GM19438 (cell line): ENCODE measurements around the gene CHD2.
"Not testable (repeated sequence)": the region's sequence is repeated elsewhere in the genome, so short reads cannot be mapped to it uniquely, and the experiment has no call there.

Experiments
- ATAC-seq: cut with Tn5 transposase; IDR thresholded peaks from one replicate; pipeline ENCODE4 v1.9.1; 2021; ENCODE audit warnings: low read depth; ENCODE audit not compliant: unreplicated experiment

CHD2 gene

DNA sequence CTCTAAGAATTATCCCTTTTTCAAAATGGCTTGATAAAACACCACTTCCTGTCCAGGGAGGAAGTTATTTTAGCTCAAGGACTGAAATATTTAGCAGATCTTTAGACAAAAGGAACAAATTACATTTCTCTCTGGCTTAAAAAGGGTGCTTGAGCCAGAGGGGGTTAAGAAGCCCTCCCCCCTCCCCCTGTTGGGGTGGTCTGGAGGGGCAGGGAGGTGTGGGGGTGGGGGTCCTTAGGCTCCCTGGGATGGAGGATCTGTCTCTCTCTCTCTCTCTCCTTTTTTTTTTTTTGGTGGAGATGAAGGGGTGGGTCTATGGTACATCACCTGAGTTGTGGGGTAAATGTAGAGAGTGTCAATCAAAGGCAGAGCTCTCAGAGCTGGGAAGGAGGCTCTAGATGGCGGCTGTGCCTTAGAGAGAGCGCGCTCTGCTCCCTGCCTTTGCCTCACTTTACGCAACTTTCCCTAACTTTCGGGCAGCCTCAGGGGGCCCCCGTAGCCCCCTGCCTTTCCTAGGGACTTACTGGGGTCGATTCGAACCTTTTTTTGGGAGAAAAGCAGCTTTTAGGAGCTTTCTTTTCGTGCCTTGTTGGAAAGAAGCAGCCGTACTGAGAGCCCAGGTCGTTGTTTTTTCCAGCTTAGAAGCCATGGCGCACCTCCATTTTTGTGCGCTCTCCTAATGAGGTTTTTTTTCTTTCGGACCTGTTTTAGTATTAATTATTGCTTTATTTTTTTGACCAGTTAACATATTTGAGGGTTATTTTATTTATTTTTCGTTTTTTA, at the start of gene CHD2:
TSS of gene CHD2 (plus strand) at position 377 of the 783 bp plus-strand sequence. CDS start 914 bp downstream, outside the sequence.
- ATAC-seq = peak; percentile 64

DNA sequence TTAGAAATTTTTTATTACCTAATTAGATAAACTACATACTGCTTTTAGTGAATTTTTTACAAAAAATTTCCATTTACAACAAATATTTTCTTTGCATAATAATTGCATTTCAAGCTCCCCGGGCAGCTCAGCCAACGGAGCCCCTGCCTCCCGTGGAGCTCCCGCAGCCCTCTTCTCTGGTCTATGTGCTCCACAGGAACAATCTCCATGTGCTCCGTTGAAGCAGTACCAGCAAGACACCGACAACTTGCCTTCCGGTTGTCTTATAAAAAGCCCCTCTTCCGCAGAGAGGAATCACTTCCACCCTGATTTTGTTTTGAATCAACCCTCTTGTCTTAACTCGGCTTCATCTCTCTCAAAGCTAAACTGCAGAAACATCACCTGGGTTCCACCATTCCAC, 46.9 kb upstream of the CHD2 start:
- no peak for ATAC-seq

DNA sequence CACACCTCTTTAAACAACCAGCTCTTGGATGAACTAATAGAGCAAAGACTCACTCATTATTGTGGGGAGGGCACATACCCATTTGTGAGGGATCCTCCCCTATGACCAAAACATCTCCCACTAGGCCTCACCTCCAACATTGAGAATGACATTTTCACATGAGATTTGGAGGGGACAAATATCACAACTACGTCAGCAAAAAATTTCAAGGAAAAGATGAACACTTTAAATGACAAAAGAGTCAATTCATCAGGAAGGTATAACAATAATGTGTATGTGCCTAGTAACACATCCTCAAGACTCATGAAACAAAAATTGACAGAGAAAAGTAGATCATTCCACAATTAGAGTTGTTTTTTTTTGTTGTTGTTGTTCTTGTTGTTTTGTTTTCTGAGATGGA, 38.4 kb upstream of the CHD2 start:
- ATAC-seq = no peak

DNA sequence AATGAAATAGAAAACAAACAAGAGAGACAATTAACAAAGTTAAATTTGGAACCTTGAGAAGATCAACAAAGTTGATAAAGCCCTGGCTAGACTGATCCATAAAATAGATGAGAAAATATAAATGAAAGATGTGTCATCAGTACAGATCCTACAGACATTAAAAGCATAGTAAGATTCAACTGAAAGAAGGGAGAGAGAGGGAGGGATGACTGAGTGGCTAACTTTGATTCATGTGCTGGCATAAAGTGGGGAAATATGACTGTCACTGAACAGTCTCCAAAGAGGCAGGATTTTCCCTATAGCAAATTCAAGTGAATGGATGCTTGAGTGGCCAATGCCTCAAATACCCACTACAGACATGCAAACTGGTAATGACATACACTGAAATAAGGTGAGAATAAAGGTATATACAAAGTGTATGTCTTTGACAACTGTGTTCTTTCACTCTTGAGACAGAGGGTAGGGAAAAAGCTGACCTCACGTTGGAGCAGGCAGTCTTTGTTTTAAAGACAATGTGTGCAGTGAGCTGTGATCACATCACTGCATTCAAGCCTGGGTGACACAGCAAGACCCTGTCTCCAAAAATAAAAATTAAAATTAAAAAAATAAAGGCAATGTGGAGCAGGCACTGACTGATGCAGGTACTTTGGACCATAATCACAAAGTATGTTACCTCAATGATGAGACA, 35.9 kb upstream of the CHD2 start:
- no peak for ATAC-seq

DNA sequence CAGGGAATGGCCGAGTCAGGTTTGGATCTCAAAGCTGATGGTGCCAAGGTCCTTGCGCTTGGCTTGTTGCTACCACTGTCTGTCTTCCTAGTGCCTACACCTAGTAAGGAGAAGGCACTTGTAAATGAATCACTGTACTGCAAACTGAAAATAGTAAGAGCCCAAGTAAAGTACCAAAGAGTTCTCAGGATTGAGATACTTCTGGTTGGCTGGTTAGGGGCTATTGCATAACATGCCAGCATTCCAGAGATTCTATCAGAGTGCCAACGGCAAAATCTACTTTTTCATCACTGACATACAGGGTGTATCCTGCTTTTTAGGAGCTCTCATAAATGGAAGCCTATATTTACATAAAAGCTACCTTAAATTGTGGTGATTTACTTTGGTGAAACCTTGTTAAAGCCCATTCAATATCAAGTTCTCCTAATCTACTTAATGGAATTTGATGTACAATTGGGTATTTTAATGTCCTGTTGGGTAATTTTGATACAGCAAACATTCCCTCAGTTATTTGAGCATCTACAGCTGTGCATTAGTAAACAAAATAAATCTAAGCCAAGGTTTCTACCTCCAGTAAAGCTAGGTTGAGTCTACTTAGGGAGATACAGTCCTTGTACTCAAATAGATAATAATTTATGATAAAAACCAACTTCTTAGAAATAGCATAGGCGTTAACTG, 30.7 kb upstream of the CHD2 start:
- ATAC-seq = no peak

DNA sequence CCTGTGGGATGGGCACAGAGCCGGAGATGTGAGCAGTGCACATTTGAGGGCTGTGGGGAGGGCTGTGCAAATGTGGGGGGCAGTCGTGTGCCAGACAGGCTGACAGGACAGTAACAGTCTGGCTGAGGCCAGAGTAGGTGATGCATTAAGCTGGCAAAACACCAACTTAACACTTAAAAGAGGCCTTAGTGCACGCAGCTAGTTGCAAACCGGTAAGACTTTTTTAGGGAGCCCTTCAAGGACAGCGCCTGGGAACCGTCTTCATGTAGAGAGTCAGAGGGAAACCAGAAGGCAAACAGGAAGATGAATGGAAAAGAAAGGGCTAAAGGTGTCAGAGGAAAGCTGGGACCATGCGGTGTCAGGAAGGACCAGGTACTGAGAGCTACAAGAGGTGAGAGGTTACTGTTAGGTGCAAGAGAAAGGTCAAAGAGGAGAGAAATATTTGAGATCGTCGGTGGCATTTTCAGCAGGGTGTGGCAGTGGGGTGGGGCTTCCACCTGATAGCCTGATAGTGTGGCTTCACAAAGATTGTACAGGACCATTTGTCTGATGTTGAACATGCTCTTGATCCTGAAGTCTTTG, 30.0 kb upstream of the CHD2 start:
- ATAC-seq = no peak

DNA sequence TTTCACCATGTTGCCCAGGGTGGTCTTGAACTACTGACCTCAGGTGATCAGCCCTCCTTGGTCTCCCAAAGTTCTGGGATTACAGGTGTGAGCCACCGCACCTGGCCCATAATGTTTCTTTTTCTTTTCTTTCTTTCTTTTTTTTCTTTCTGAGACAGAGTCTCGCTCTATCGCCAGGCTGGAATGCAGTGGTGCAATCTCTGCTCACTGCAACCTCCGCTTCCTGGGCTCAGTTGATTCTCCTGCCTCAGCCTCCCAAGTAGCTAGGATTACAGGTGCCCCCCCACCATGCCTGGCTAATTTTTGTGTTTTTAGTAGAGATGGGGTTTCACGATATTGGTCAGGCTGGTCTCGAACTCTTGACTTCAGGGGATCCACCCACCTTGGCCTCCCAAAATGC, 27.2 kb upstream of the CHD2 start:
- ATAC-seq = not testable (repeated sequence)

DNA sequence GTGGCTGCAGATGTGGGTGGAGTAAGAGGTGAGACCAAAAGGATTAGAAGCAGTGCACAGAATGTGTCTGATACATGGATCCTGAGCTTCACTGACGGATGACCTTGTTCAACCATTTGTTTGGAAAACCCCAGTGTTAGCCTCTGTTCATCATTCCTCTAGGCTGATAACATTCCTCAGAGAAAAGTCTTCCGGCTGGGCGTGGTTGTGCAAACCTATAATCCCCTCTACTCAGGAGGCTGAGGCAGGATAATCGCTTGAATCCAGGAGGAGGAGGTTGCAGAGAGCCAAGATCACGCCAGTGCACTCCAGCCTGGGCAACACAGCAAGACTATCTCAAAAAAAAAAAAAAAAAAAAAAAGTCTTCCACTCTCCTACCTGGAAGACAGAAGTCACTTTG, 23.1 kb upstream of the CHD2 start:
- no peak for ATAC-seq

DNA sequence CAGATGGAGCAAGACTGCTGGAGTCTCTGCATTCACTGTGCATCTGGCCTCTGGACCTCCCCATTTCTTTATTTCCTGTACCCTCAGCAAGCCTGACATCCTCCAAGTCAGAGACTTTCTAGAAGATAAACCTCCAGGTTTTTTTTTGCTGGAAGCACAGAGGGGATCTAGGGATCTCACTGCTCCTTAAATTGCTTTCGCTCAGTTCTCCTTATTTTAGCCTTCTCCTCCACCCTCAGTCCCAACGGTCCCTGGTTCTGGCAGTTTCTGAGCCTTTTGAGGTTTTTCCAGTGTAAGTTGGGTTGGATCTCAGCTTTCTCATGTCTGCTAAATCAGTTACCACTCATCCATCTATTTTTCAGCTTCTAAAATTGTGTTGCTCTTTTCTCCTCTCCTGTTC, 22.7 kb upstream of the CHD2 start:
- ATAC-seq = no peak

DNA sequence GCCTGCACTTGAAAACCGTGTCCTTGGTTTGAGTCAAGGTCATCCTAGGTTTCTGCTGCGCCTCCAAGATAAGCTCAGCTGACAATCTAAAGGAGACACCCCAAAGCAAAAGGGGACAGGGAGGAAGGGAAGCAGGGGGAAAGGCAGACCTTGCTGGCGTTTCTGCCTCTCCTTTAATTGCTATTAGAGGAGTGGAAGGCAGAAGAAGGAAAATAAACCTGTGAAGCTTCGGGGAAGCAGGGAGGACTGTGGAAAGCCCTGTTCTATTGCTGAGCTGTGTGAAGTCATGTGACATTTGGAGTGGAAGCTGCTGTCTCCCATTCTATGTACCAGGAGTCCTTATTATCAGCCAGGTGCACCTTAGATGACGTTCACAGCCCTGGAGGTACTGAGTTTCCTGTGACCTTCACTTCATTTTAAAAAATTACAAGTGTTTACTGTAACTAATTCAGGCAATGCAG, 21.5 kb upstream of the CHD2 start:
- no peak for ATAC-seq

DNA sequence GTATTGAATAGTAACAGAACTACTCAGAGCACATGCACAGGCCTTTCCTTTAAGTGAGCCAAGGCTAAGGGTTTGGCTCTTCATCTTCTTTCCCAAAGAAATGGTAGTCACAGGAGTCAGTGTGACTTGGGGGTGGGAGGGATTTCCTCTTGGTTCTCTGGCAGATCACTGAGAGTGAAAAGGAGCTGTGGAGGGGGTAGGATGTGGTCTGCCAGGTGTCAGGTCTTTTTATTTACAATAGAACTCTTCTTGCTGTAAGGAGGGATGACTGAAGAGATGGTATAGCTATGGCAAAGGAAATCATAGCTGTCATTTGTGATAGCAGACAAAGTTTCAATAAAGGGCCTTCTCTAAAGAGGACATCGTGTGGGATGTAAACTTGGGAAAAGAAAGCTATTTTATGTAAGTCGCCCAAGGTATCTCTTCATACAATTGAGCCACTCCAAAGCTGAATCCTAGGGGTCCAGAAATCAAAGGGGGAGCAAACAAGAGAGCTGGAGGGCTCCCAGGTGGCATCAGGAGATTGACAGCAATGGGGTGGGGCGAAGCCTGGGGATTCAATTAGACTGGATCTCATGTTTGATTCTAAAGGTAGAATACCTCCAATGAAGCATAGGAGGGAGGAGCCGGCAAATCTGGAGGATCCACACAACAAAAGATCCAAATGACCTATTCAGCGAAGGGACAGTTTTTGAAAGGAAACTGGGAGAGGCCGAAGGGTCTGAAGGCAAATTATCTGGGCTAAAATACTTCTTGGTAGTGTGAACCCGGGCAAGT, 20.0 kb upstream of the CHD2 start:
- ATAC-seq = no peak

DNA sequence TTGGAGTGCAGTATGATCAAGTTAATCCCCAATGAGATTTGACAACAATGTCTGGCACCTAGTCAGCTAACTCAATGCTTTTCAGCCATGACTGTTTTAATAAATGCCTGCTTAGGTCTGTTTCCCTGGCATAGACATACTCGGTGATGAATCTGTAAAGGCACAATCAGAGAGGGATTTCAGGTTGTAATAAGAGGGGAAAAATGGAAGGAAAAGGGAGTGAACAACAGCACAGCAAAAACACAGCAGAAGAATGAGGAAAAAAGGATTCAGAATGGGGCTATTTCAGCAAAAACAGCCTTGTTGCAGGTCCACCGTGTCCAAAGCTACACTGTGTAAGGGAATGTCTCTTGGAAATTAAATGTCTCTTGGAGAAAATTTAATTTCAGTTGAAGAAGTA, 19.3 kb upstream of the CHD2 start:
- ATAC-seq = no peak

DNA sequence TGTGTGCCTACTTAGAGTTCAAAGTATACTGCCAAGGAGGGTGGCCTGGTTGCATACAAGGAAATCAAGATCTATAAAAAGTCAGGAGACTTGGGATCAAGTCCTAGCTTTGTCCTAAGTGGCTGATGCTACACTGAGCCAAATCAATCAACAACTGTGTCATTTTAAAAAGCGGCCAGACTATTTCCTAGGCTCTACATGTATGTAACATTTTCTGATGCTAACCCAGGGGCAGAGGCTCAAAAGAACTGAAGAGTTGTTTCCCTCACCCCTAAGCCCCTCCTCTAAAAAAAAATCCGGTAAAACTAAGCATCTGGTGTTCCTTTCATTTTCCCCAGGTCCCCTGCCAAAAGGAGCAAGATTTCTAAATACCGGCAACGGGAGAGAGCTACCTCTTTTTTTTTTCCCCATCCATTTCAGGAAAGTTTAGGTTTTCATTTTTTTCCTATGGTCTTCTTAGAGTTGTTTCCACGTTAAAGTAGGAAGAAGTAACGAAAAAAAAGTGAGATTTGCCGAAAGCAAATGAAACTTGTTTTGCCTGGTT, 18.8 kb upstream of the CHD2 start:
- no peak for ATAC-seq

DNA sequence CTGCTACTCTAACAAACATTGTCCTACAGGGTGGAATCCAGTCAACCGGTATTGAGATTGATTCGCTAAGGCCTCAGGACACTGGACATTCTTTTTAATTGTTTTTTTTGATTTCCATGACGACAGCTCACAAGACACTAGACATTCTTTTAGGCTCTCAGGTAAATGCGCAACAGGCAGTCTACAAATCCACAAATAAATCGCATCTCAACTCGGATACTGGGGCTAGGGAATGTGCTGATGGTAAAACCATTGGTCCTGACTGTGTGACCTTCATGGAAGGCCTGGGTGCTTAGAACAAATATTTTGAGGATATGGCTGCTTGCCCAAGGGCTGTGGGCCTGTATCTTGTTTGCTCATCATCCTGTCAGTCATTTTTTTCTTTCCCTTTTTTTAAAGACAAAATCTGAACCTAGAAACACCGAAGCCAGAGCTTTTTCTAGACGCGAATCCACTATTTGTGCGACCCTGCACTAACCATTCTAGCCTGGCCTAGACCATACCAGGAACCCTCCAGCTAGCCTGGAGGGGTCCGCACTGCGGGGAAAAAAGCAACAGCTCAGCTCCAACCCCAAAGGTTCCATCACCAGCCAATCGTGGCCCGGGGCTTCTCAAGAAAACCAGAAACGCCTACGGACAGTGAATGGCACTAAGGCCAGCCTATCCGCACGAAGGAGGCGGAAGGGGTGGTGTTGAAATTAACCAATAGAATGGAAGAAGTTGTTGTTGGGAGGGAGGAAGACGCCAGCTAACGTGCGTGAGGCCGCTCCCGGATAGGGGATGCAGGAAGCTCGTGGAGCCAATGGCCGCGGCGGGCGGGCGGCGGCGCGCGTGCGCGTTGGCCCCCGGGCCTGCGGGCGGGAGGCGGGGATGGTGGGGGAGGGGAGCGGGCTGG, 18.1 kb upstream of the CHD2 start:
- peak; percentile 97 for ATAC-seq

DNA sequence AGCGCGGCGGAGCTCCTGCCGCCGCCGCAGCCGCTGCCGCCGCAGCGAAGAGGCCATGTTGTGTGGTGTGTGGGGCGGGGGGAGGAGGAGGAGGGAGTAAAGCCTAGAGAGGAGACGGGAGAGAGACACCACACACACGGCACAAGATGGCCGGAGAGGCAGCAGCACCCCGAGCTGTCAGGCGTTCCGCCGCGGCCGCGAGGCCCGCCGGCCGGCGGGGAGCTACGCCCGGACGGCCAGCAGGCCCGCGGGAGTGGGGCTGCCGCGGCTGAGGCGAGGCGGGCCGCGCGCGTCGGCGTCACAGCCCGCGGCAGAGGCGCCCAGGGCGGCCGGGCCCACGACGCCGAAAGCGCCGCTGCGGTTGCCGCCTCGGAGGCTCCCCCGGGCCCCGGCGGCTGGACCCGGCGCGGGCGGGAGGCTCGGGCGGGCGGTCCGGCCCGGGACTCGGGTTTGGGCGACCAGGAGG, 17.4 kb upstream of the CHD2 start:
- ATAC-seq = peak; percentile 56

DNA sequence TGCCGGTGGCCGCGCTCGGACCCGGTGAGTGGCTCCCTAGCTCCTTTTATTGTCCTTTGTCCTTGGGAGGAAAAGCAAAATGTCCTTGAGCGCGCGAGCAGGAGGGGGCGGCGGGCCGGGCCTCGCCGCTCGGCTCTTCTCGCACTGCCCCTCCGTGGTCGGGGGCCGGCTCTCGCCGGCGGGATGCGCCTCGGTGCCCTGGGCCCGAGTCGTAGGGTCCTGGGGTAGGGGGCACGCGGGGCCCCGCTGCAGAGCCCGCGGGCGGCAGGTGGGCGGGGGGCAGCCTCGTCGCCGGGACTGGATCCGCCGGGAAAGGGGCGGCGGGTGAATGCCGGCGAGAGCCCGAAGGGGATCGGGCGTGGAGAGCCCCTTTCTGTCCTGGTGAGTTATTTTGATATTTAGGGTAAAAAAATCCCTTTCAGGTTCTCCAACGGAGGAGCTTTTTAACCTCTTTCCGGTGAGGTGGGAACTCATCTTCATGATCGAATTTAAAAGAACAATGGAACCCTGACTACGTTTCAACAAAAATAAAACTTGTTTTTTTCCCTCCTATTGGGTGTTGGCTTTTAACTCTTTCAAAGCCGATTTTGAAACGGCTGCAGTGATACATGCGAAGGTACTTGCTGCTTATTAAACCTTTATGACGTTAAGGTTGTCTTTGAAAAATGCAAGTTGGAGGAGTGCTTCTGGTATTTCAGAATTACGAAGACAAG, 16.8 kb upstream of the CHD2 start:
- no peak for ATAC-seq

DNA sequence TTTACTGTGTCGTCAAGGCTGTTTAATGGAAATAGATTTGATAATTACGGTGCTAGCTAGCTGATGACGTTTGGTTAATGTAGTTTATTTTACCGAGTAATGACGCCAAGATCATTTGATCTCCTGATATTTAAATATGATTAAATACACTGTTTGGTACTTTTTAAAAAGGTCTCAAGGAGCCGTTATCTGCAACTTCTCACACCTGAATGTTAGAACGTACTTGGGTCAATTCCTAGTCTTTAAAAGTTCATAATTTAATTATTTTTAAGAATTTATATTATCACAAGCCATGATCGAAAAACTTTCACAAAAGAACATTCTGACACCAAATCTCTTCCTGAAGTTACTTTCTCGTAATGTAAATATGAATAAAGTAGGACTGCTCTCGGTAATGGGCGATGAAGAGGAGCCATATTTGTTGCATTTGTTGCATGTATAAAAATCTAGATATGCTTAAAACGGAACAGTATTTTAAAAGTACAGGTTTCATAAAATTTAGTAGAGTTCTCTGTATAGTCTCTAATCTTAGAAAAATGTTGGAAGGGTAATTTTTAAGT, 16.2 kb upstream of the CHD2 start:
- ATAC-seq = no peak
